Ramos (cell line): ENCODE measurements around the gene RNF130.

Experiments
- in situ Hi-C: fragments of 300-500 bp; cut with MboI; formaldehyde crosslinking; loops from one replicate; pipeline ENCODE4 v1.14.3; 2022; ENCODE audit warnings: low sequenced_read_pairs; ENCODE audit not compliant: unreplicated experiment

RNF130 gene

DNA sequence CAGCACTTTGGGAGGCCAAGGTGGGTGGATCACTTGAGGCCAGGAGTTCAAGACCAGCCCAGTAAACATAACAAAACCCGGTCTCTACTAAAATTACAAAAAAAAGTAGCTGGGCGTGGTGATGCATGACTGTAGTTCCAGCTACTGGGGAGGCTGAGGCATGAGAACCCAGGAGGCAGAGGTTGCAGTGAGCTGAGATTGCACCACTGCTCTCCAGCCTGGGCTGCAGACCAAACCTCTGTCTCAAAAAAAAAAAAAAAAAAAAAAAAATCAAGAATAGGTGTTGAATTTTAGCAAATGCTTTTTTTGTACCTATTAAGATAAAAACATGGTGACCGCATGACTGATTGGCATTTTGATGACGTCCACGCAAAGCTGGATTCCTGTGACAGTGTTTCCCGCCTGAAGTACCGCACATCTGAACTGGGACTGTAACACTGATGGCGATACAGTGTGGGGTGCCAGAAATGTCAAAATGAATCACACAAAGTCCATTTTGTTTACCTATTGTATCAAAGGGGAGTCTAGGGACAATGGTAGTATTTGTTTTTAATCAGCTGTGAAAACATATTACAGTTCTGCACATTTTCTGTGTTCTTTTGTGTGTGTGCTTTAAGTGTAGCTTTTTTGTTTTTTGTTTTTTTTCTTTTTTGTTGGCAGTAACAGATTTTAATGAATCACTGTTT, 140.6 kb downstream of the RNF130 start:
- in situ Hi-C loops = no loop called here

DNA sequence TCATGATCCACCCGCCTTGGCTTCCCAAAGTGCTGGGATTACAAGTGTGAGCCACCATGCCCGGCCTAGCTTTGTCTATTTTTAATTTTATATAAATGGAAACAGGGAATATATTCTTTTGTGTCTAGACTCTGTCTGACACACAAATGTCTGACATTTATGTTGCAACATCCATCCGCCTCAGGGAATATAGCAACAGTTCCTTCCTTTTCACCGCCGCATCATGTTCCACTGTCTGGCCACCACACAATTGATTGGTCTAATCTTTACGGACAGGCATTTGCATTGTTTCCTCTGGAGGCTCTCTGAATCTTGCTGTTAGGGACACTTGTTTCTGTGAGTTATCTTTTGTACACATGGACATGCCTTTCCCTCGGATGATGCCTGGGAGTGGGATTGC, 143.7 kb downstream of the RNF130 start:
- in situ Hi-C loops = no loop called here

DNA sequence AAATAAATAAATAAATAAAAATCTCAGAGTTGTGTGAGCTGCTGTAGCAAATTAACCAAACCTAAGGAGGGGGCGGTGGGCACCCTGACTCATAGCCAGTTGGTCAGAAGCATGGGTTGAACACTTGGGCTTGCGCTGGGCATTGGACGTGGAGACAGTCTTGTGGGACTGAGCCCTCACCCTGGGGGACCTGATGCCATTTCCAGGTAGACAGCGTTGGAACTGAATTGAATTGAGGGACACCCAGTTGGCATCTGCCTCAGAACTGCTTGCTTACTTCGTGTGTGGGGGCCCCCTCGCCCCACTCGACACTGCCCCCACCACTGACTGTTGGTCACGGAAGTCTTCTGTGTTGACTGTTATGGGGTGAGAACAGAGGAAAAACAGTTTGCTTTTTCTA, 144.9 kb downstream of the RNF130 start:
- in situ Hi-C loops = no loop called here

DNA sequence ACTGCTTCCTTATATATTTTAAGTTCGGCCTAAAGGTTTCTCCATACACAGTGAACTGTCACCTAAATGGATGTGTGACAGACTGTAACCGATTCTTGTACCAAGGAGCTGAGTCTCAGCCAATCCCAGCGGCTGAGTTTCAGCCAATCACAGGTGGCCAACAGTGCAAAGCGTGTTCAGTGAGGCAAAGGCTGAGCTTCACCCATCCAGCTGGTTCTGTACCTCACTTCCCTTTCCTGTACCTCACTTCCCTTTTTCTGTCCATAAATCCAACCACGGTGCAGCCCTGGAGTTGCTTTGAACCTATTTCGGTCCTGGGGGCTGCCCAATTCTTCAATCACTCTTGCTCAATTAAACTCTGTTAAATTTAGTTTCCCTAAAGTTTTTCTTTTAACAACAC, 148.1 kb downstream of the RNF130 start:
- in situ Hi-C loops = no loop called here

DNA sequence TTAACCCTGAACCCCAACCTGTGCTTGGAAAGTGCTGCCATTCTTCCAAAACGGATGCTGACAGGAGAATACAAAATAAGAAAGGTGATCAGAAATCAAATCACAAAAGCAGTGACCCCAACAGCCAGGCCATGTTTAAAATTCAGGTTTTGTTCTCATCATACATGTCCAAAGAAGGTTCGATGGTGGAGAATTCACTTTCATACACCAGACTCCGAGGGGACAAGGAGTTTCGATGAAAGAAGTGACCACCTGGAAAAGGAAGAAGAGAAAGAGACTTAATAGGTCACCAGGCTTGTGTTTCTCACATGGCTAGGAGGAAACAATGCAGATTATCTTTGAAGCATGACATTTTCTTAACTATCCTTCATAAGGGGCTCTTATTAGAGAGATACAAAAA, 151.4 kb downstream of the RNF130 start:
- in situ Hi-C loops = no loop called here

DNA sequence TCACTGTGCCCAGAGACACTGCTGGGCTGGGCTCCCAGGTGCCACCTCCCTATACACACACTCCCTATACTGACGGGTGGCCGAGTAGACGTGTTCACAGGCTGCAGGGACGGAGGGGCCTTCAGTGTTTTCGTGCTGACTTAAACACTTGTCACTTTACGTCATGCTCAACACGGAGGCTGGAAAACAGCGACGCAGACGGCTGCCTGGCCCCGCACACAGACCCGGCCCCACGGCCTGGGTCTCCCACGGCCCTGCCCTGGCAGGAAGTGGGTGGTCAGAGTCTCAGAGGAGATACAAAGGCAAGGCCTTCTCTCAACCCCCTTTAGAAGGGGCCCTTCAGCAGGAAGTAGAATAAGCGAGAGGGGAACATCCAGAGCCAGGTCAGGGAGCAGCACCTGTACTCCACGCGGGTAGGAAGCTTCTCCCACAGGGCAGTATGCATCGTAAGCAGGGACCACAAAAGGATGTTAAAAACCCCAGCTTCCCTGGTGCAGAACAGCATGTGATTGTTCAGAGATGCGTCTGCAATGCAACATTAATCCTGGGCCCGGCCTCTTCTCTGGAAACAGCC, 152.0 kb downstream of the RNF130 start:
- in situ Hi-C loops = no loop called here

DNA sequence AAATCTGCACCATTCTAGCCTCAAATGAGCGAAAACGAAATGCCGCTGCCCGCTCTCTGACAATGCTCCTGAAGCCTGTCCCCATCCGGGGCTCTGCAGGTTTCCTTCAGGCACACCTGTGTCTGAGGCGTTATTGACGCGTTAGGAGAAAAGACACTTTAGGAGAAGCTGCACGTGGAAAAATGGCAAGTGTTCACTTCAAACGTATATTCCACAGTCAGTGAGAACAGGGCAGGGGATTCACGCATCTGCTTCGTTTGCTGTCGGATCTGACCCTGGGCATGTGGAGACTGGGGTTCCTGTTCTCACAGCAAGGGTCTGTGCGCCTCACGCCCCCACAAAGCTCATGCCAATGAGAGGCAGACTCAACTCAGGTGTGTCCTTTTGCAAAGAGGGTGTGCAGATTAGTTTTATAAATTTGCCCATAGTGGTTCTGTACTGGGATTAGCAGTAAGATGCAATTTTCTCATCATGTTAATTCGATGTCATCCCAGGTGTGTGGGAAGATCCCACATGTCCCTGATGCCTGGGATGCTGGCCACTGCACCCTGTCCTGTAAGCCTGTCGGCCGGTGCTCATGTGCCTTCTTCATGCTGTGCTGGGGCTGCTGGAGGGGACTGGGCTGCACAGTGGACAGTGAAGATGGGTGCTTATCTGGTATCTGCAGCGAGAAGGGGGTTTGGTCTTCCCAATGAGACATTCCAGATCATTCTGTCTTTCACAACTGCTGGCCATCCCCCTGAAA, 152.6 kb downstream of the RNF130 start:
- in situ Hi-C loops = no loop called here

DNA sequence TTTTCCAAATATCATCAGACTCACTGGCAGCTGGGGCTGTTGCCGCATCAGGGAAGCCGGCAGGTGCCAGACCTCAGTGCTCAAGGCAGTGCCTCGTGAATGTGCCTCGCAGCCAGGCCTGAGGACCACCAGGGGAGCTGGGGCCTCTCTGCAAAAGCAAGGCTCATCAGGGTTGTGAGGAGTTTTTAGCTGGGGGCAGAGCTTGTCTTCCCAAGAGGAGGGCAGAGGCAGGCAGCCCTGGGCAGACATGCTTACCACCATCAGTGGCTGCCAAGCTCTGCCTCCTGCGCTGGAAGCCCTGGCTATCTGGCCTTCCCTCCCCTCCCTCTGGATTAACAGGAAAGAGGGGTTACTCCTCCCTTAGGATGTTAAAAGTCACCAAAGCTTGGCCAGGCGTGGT, 155.0 kb downstream of the RNF130 start:
- in situ Hi-C loops = no loop called here

DNA sequence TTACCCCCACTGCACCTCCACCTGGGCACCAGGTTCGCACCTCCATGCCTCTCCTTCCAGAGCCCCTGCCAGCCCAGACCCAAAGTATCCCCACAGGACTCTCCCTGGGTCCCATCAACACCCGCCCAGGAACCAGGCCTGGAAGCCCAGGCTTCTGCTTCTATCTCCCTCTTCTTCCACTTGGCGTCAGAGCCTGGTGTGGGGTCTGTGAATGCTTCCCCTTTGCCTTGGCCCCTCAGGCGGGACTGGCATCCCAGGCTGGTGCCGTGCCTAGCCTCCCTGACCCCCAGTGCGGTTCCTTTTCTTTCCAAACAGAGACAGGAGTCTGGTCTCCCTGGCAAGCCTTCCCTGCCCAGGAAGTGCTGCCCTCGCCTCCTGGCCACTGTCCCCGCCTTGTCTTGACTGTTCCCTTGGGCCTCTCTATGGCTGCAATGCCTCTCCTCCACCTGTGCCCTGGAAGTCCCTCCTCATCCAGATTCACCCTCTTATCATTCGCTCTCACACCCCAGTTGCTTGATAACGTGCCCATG, 156.1 kb downstream of the RNF130 start:
- in situ Hi-C loops = no loop called here

DNA sequence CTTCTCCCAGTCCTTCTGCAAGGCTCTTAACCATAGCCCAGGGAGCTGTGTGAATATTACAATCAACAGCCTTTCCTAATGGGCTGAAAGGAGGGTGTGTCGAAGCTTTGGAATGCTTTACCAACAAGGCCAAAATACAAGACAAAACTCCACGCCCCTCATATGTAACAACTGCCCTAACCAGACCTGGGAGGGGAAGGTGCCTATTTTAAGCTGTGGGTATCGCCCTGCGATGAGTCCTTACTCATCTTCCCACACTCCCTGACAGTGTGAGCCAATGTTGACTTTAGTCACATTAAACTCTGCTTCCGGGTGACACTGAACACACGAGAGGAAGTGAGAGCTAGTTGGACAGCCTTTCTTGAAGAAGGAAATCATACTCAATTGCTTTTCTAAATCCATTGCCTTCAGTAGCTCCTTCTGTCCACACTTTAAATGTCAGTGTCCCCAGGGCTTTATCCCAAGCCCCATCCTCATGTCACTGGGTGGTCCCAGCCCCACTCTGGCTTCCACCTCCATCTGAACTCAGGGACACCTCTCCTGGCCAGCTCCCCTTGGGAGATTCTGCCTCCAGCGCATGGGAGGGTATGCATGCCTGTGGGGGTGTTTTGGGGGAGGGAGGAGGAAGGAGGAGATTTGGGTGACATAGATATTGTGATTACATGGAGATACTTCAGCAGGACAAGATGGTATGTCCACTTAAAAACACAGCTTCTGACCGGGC, 157.4 kb downstream of the RNF130 start:
- in situ Hi-C loops = no loop called here

DNA sequence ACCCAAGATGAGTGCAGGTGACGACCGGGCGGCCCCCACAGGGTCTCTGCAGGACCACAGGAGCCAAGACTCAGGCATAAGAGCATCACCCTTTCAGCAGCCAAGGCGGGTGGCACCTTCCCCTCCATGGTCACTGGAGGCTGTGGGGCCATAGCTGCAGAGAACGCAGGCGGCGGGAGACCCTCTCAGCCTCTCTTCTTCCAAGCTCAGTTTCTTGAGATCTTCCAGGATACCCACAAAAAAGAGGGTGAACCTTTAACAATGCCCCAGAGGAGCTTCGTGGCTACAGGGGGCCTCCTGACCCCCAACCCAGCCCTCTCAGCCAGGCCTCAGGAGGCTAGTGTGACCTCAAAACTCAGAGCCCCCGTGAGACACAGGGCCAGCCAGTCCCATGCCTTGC, 158.1 kb downstream of the RNF130 start:
- in situ Hi-C loops = no loop called here

DNA sequence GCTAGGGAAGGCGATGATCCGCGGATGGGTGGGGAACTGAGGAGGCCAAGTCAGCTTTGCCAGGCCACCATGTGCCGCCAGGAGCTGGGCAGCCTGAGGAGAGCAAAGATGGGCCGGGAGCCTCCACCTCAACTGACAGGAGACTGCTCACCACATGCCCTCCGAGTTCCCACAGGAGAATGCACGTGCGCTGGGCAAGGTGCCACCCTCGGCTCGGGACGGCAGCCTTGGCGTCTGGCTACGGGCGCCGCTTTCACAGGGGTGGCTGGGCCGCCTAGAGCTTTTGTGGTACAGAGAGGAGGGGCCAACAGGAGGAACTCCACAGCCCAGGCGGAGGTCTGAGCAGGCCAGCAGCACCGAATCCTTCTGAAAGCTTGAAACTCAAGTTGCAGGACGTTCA, 158.6 kb downstream of the RNF130 start:
- in situ Hi-C loops = no loop called here

DNA sequence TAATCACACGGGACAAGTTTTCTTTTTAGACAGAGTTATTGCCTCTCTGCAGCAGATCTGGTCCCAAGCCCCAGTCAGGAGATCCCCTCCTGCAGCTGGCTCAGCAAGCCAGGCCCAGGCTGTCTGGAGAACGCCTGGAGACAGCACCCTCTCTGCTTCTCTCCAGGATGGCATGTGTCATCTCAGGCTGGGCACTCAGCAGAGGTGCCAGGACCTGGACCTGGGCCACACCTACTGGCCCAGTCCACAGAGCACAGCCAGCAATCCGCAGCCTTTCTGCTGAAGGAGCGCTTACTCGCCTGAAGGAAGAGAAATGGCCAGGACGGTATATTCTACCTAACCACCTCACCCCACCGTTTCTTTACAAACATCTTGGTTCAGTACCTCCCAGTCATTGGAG, 159.2 kb downstream of the RNF130 start:
- in situ Hi-C loops = no loop called here

DNA sequence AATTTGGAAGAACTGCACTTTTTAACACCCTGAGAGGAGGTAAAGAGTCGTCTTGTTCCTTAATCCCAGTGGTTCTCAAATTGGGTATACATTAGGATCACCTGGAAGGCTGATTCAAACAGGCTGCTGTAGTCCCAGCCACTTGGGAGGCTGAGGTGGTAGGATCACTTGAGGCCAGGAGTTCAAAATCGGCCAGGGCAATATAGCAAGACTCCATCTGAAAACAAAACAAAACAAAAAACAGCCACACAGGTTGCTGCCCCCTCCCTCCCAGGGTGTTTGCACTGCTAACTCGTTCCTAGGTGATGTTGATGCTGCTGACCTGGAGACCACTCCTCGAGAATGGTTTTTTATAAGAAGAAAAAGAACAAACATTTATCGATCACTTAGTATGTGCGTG, 162.3 kb downstream of the RNF130 start:
- in situ Hi-C loops = no loop called here

DNA sequence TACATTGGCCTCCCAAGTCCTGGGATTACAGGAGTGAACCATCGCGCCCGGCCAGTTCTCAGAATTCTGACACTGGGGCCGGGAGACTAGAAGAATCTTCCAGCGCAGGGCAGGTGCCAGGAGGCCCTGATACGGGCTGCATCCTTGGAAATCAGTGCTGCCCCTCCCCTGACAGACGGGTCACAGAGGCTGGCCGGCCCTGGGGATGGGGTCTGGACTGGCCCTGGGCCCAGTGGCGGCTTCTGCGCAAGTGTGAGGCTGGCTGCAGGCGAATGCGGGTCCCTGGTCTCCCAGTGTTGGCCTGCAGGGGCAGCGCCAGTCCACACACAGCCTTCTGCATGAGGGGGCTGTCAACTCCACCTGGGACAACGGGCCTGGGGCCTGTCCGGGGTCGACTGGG, 163.0 kb downstream of the RNF130 start:
- in situ Hi-C loops = no loop called here

DNA sequence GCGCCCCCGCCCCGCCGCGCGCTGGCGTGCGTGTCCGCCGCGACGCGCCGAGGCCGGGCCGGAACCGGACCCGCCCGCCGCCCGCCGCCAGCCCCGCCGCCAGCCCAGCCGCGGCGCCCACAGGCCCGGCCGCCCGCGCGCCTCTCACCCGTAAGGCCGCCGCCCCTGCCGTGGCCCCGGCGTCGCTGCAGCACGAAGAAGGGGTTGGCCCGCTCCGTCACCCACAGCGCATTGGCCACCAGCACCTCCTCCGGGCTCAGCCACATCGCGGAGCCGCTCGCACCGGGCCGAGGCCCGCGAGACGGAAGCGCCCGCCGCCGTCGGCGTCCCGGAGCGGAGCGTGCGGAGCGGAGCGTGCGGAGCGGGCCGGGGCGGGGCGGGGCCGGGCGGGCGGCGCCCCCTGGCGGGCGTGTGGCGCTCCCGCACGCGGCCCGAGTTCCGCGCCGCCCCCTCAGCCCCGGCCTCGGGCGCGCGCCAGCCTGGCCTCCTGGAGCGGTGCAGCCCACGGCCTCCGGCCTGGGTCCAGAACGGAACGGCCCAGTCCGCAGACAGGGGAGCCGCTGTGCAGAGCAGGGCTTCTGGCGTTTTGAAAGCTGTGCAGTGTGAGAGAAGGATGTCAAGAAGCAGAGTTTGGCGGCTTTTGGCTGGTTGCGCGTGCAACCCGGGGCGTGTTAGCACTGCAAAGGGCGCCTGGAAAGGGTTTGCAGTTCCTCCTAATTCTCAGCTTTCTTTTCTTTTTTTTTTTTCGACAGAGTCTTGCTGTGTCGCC, 163.8 kb downstream of the RNF130 start, which contains the start of gene TBC1D9B:
Gene TBC1D9B (minus strand): TSS at position 342 of the 769 bp plus-strand sequence. CDS start 76 bp downstream, at position 266.
- in situ Hi-C loops = no loop called here

DNA sequence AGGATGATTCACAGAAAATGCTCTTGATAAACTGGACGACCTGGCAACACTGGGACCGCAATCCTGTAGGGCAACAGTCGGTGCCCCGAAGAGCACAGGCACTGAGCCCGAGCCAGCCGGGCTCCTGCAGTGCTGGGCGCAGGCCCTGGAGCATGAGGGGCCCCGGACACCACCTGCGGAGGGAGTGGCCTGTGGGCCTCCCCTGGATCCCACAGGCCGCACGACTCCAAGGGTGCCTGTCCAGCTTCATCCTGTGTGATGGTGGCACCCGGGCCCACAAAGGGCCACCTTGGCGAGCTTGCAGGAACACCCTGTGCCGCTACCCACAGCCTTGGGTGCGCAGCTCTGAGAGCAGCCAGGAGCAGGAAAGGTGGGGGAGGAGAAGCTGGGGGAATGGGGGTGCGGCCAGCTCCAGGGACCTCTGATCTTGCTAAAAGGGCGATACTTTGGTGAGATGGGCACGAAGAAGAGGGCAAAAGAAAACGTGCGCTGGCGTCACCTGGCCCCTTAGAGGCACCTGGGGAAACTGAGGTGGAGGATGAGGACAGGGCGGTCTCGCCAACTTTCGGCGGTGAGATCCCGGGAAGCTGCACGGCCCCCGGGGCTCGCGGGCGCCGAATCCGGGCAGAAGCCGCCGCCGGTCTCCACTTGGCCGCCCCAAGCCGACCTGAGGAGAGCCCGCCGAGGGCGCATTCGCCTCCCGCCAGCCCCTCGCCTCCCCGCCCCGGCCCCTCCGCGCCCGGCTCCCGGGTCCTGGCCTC, 164.6 kb downstream of the RNF130 start:
- in situ Hi-C loops = no loop called here

DNA sequence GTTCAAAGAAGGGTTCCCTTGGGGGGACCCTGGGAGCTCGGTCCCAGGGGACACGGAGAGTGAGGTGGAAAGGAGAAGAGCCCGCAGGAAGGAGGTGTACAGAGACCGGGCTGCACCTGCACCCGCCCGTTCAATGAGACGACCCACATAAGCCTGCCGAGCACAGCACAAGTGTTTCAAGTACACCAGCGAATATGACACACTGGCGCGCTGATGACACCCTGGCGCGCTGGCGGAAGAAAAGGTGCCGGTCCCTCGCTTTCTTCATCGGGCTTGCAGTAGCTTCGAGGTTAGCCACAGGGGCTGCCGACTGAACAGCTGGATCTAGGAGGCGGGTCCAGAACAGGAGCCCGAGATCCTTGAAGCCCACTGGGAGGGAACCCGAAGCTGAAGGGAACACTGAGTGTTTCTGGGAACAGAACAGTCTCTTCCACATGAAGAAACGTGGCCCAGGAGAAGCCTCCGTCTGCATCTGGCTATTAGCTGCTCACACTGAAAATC, 165.2 kb downstream of the RNF130 start:
- in situ Hi-C loops = no loop called here

DNA sequence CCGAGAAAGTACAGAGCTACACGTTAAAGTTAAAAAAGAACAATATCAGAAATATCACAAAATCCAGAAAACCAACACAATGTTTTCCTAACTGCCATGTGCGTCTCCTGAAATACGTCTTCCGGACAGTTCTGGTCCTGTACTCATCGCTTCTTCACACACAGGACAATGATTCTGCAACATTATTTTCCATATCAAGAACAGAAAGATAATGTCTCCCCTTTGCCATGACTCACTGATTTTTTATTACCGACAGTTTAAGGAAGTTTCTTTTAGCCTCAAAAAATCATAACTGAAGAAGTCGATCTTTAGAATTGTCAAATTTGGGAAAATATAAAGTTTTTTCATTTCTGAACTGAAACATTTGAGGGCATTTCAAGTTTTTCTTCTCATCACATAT, 166.4 kb downstream of the RNF130 start:
- in situ Hi-C loops = no loop called here
